IMR-90 (cell line): ENCODE measurements around the gene RAB31.

ENCODE experiments used
- CTCF ChIP-seq: conservative IDR thresholded peaks from 2 replicates; pipeline ENCODE4 v1.5.1; 2012; ENCODE audit warnings: mild to moderate bottlenecking, low read depth, low read length, improper control_type of control experiment
- NFE2L2 ChIP-seq: fragments of 150-350 bp; IDR thresholded peaks from 2 replicates; pipeline ENCODE4 v1.6.1; 2016; ENCODE audit warnings: low read depth, mild to moderate bottlenecking, low read length

- TF ChIP-seq CTCF = no peak
- no peak for TF ChIP-seq NFE2L2
Measured at GRCh38 chr18:9706081-9706935, 1.8 kb upstream of the RAB31 start.
